HT-29 (cell line): ENCODE measurements around the gene NCOR2. TPM values are rescaled to one million over a fixed set of nuclear protein-coding genes. Genes with fewer than 3 reads are reported as not detected.

ENCODE experiments used
- DNase-seq: peaks from one replicate; pipeline ENCODE4 v3.0.0-alpha.2; 2015; ENCODE audit warnings: low spot score
- total RNA-seq: library from RNA; depleted of rRNA; stranded (reverse); fragments of >200 nt; shearing (Covaris generic); gene quantifications from 2 replicates; pipeline ENCODE4 v1.2.3, GENCODE V29; 2014; rRNA removed

Gene NCOR2
- total RNA-seq = 93.6 and 114 TPM in 2 replicates

- DNase-seq = no peak
Measured at GRCh38 chr12:124566997-124567672, at the start of gene NCOR2. Gene NCOR2, minus strand, starts transcription at chr12:124567612. Its CDS starts 72,361 bp downstream, at chr12:124495251.

- DNase-seq = no peak
Measured at GRCh38 chr12:124616394-124617221, 49.2 kb upstream of the NCOR2 start.

- no peak for DNase-seq
Measured at GRCh38 chr12:124614512-124615292, 47.3 kb upstream of the NCOR2 start.

GRCh38 chr12:124613151-124613585 is 45.8 kb upstream of the NCOR2 start:
- DNase-seq = no peak

DNA sequence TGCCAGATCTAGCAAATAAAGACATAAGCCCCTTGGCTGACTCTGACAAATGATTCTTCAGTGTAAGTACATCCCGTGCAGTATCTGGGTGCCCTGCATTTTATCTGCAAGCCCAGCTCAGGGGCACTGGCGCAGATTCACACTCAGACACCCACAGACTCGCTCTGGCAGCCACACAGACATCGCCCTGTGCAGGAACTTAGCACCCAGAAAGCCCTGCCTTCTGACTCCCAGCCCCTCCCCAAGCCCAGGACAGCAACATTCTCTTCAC is 44.9 kb upstream of the NCOR2 start:
- no peak for DNase-seq

DNA sequence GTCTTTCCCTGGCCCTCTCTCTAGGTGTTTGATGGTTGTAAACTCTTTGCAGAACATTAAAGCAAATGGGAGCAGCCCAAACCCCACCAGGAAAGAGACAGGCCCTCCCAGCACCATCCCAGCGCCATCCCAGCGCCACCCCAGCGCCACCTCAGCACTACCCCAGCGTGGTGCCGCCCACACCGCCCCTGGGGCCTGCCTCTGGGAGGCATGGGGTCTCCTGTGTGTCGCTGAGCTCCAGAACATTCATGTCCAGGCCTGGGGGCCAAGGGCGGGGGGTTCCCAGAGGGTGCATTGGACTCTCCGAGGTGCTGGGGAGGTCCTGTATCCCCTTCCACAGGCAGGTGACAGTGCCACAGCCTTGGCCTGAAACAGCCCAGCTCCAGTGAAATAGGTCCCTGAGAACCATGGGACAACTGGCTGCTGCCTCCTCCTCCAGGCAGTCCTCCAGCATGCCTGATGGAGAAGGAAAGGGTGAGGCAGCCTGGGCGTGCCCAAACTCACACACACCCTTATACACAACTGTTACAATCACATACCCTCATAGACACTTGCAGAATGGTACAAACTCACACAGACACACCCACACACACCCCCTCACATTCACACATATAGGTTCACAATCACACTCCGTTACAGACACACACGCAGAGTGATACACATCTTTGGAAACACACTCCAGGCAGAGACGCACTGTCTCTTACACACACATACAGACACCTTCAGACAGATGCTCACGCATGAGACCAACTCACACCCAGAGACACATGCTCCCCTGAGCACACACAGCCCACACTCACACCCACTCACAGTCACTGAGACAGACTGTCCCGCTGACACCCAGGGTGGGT is 44.4 kb upstream of the NCOR2 start:
- no peak for DNase-seq

GRCh38 chr12:124610629-124611558 is 43.5 kb upstream of the NCOR2 start:
- DNase-seq = no peak

DNA sequence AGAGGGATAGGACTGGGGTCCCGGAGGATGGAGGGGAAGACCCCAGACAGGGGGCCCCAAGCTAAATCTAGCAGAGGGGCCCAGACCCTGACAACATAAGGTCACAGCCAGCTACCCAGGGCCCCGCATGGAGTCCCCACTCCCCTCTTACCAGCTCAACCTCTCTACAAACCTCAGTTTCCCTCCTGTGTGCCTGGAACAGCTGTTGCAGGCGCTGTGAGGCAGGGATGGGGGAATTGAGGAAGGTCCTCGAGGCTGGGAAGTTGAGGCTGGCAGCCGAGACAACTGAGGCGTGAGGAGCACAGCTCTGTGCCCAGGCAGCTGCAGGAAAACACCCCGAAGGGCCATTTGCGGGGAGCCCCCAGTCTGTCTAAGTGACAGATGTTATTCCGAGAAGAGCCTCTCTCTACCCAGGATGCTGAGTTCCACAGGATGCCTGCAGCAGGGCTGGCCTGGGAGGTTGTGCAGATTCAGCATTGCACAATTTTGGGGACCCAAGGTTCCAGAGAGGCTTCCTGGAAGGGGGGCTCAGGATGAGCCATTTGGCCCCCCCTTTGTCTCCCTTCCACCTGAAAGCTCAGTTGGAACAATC is 42.7 kb upstream of the NCOR2 start:
- DNase-seq = no peak

GRCh38 chr12:124609041-124609989 is 41.9 kb upstream of the NCOR2 start:
- DNase-seq = peak; percentile 98

DNA sequence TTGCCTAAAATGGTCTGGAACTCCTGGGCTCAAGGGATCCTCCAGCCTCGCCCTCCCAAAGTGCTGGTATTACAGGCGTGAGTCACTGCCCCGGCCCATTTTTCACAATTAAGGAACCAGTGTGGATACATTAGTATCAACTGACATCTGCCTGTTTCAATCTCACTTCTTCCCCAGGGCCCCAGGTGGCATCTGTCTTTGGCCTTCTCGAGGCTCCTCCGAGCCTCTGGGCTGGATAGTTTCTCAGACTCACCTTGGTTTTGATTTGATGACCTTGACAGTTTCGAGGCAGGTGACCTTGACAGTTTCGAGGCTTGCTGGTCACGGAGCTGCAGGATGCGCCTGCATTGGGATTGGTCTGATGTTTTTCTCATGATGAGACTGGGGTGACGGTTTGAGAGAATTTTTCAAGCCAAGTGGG is 41.0 kb upstream of the NCOR2 start:
- DNase-seq = peak; percentile 36

- DNase-seq = no peak
Measured at GRCh38 chr12:124607681-124608425, 40.4 kb upstream of the NCOR2 start.

GRCh38 chr12:124605883-124606774 is 38.7 kb upstream of the NCOR2 start:
- DNase-seq = no peak

GRCh38 chr12:124605150-124605882 is 37.9 kb upstream of the NCOR2 start:
- no peak for DNase-seq

DNA sequence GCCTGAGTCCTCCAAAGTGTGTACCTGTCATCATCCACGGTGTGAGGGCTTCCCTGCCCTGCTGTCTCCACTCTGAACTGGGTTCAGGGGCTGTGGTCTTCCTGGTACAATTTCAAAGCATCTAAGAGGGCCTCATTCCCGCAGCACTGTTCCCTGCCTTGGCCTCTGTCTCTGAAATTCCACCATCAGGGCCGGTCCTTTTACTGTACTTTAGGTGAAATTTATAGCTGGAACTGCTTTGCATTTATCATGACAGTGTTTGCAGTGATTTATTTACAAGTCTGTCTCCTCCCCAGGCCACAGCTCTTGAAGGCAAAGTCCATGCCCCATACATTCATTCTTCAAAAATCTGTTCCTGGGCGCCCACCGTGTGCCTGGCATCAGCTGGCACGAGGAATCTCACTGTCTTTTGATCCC is 36.9 kb upstream of the NCOR2 start:
- peak; percentile 68 for DNase-seq

GRCh38 chr12:124603831-124604251 is 36.4 kb upstream of the NCOR2 start:
- no peak for DNase-seq

DNA sequence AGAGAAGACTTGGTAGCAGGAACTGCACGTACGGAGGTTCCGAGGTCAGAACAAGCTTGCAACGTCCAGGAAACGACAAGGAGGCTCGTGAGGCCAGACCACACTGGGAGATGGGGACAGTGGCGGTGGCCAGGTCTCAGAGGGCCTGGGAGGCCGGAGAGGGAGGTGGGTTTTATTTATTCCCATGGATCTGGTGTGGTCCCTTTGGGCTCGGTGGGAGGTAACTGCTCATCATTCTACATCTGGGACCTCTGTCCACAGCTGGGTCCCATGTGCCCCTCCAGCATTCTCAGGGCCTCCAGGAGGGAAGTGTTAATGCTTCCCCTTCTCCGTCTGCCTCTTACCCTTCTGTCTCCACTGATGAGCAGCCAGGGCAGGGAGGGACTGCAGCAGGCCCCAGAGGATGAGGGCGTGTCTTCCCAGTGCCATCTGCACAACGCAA is 35.7 kb upstream of the NCOR2 start:
- DNase-seq = no peak
